HG03460 (cell line): ENCODE measurements around the gene IFNA10.
"Not testable (repeated sequence)": the region's sequence is repeated elsewhere in the genome, so short reads cannot be mapped to it uniquely, and the experiment has no call there.

Experiments
- ATAC-seq: cut with Tn5 transposase; IDR thresholded peaks from one replicate; pipeline ENCODE4 v1.9.1; 2021; ENCODE audit not compliant: unreplicated experiment

IFNA10 gene

GRCh38 chr9:21207043-21207442, at the start of gene IFNA10:
IFNA10 (minus strand) TSS chr9:21207143; CDS start chr9:21207097, 46 bp downstream.
- not testable (repeated sequence) for ATAC-seq

- no peak for ATAC-seq
Measured at GRCh38 chr9:21255538-21256212, 48.7 kb upstream of the IFNA10 start.

- ATAC-seq: peak; percentile 64
Measured at GRCh38 chr9:21252721-21253547, 46.0 kb upstream of the IFNA10 start.

GRCh38 chr9:21251638-21252037, 44.7 kb upstream of the IFNA10 start:
- no peak for ATAC-seq

GRCh38 chr9:21251190-21251589, 44.2 kb upstream of the IFNA10 start:
- no peak for ATAC-seq

GRCh38 chr9:21244836-21245235, 37.9 kb upstream of the IFNA10 start:
- no peak for ATAC-seq

- ATAC-seq: no peak
Measured at GRCh38 chr9:21239911-21240310, 33.0 kb upstream of the IFNA10 start, which contains the start of gene IFNA14. IFNA14 (minus strand) TSS chr9:21240005; CDS start chr9:21239935, 70 bp downstream.

- peak; percentile 26 for ATAC-seq
Measured at GRCh38 chr9:21236360-21236714, 29.4 kb upstream of the IFNA10 start.

GRCh38 chr9:21235468-21236359, 28.8 kb upstream of the IFNA10 start:
- ATAC-seq: peak; percentile 90

GRCh38 chr9:21234153-21234687, 27.3 kb upstream of the IFNA10 start:
- ATAC-seq: no peak

- ATAC-seq: no peak
Measured at GRCh38 chr9:21233258-21233657, 26.3 kb upstream of the IFNA10 start.

- ATAC-seq: no peak
Measured at GRCh38 chr9:21228122-21228521, 21.2 kb upstream of the IFNA10 start, which contains the start of gene IFNA17. IFNA17 (minus strand) TSS chr9:21228222; CDS start chr9:21228173, 49 bp downstream.

- not testable (repeated sequence) for ATAC-seq
Measured at GRCh38 chr9:21217211-21217610, 10.3 kb upstream of the IFNA10 start, which contains the start of gene IFNA16. IFNA16 (minus strand) TSS chr9:21217311; CDS start chr9:21217305, 6 bp downstream.

GRCh38 chr9:21213411-21214326, 6.7 kb upstream of the IFNA10 start:
- ATAC-seq: peak; percentile 75

- ATAC-seq: not testable (repeated sequence)
Measured at GRCh38 chr9:21212160-21212559, 5.2 kb upstream of the IFNA10 start.

GRCh38 chr9:21210782-21211181, 3.8 kb upstream of the IFNA10 start:
- ATAC-seq: not testable (repeated sequence)

GRCh38 chr9:21210311-21210710, 3.4 kb upstream of the IFNA10 start:
- no peak for ATAC-seq

- no peak for ATAC-seq
Measured at GRCh38 chr9:21205204-21205603, 1.7 kb downstream of the IFNA10 start.

GRCh38 chr9:21202105-21202504, 4.8 kb downstream of the IFNA10 start, which contains the start of gene IFNA7:
IFNA7 (minus strand) TSS chr9:21202205; CDS start chr9:21202165, 40 bp downstream.
- not testable (repeated sequence) for ATAC-seq
